ENCODE measurements around the gene FDCSP. TPM values are rescaled to one million over a fixed set of nuclear protein-coding genes. Genes with fewer than 3 reads are reported as not detected.

FDCSP gene
- total and polyA plus RNA-seq, 2 of the 13 experiments (the other 11 are each of a cell fraction or from before 2014, with no cell fraction given) = not detected

- TF ChIP-seq ZNF414 (CRISPR knock-in tag; IDR thresholded peaks at IDR 0.05) (no peak), EHMT2 (IDR thresholded peaks at IDR 0.05; ENCODE audit: borderline replicate concordance, low read depth, low read length) (peak; percentile 66; the same call in 1 of the 2 replicates), RBM39 (IDR thresholded peaks at IDR 0.05; ENCODE audit: low read depth, low read length, poor library complexity, severe bottlenecking) (no peak), KMT2A (CRISPR knock-in tag; IDR thresholded peaks at IDR 0.05) (no peak), ZFP36L1 (CRISPR knock-in tag; IDR thresholded peaks at IDR 0.05) (no peak), GMEB2 (CRISPR knock-in tag; IDR thresholded peaks at IDR 0.05; ENCODE audit: low read depth) (no peak), ZNF710 (CRISPR knock-in tag; IDR thresholded peaks at IDR 0.05; ENCODE audit: borderline replicate concordance) (no peak), ZNF576 (CRISPR knock-in tag; IDR thresholded peaks at IDR 0.05) (no peak), ZNF7 (CRISPR knock-in tag; IDR thresholded peaks at IDR 0.05) (no peak), ZNF549 (CRISPR knock-in tag; IDR thresholded peaks at IDR 0.05) (no peak), SALL1 (CRISPR knock-in tag; IDR thresholded peaks at IDR 0.05) (peak; percentile 31; the same call in 1 of the 2 replicates), KAT8 (CRISPR knock-in tag; IDR thresholded peaks at IDR 0.05) (peak; percentile 14; the same call in 1 of the 2 replicates), FOXK2 (IDR thresholded peaks at IDR 0.05) (no peak), DZIP1 (CRISPR knock-in tag; IDR thresholded peaks at IDR 0.05) (no peak), ZMAT3 (CRISPR knock-in tag; conservative IDR thresholded peaks at IDR 0.05) (no peak), HOXD1 (CRISPR knock-in tag; IDR thresholded peaks at IDR 0.05) (no peak), ISL2 (CRISPR knock-in tag; IDR thresholded peaks at IDR 0.05) (peak; percentile 74; the same call in 1 of the 2 replicates), DRAP1 (CRISPR knock-in tag; IDR thresholded peaks at IDR 0.05) (no peak), ZNF75D (CRISPR knock-in tag; IDR thresholded peaks at IDR 0.05; ENCODE audit: borderline replicate concordance) (no peak), JDP2 (CRISPR knock-in tag; IDR thresholded peaks at IDR 0.05; ENCODE audit: borderline replicate concordance) (no peak), ZBTB26 (CRISPR knock-in tag; IDR thresholded peaks at IDR 0.05; ENCODE audit: borderline replicate concordance) (peak; percentile 90)
Measured at GRCh38 chr4:70197842-70198241, 28.1 kb upstream of the FDCSP start (continued).

Data from HepG2 (cell line).